HepG2 (cell line): ENCODE results near the gene ABCG4. TPM values are rescaled to one million over a fixed set of nuclear protein-coding genes. Genes with fewer than 3 reads are reported as not detected.

Experiments used
- AHDC1 ChIP-seq: sonication (generic); formaldehyde crosslinking; IDR thresholded peaks from 2 replicates; pipeline ENCODE4 v1.5.1; 2020; ENCODE audit warnings: mild to moderate bottlenecking, missing genetic modification reagents, borderline replicate concordance
- ERF ChIP-seq: IDR thresholded peaks from 2 replicates; pipeline ENCODE4 v1.6.1; 2018; ENCODE audit warnings: missing biosample characterization, missing genetic modification reagents
- GZF1 ChIP-seq: sonication (generic); formaldehyde crosslinking; IDR thresholded peaks from 2 replicates; pipeline ENCODE4 v1.5.1; 2020; ENCODE audit warnings: mild to moderate bottlenecking, missing genetic modification reagents
- HDAC1 ChIP-seq: sonication (generic); formaldehyde crosslinking; IDR thresholded peaks from 2 replicates; pipeline ENCODE4 v1.5.1; 2020; ENCODE audit warnings: mild to moderate bottlenecking, missing genetic modification reagents
- NKX3-1 ChIP-seq: sonication (generic); formaldehyde crosslinking; IDR thresholded peaks from 2 replicates; pipeline ENCODE4 v1.5.0; 2020; ENCODE audit warnings: missing genetic modification reagents
- PHF8 ChIP-seq: sonication (generic); formaldehyde crosslinking; IDR thresholded peaks from 2 replicates; pipeline ENCODE4 v1.5.0; 2020; ENCODE audit warnings: missing genetic modification reagents
- SIN3A ChIP-seq: IDR thresholded peaks from 2 replicates; pipeline ENCODE4 v1.6.1; 2011; ENCODE audit warnings: low read depth, mild to moderate bottlenecking, control low read depth, low read length, borderline replicate concordance
- YY1 ChIP-seq: IDR thresholded peaks from 2 replicates; pipeline ENCODE4 v1.6.1; 2011; ENCODE audit warnings: low read length, low read depth, moderate library complexity, mild to moderate bottlenecking; ENCODE audit not compliant: insufficient read depth, insufficient replicate concordance
- ZBTB1 ChIP-seq: sonication (generic); formaldehyde crosslinking; IDR thresholded peaks from 2 replicates; pipeline ENCODE4 v1.4.0; 2020; ENCODE audit warnings: missing genetic modification reagents, borderline replicate concordance
- ZFP90 ChIP-seq: sonication (generic); formaldehyde crosslinking; IDR thresholded peaks from 2 replicates; pipeline ENCODE4 v1.8.0; 2022; ENCODE audit warnings: missing genetic modification reagents, mild to moderate bottlenecking, inconsistent platforms, borderline replicate concordance
- ZNF232 ChIP-seq: sonication (generic); formaldehyde crosslinking; IDR thresholded peaks from 2 replicates; pipeline ENCODE4 v1.4.0; 2020; ENCODE audit warnings: missing genetic modification reagents, borderline replicate concordance
- ZNF343 ChIP-seq: sonication (generic); formaldehyde crosslinking; IDR thresholded peaks from 2 replicates; pipeline ENCODE4 v1.4.0; 2020; ENCODE audit warnings: mild to moderate bottlenecking, missing genetic modification reagents
- ZNF354B ChIP-seq: sonication (generic); formaldehyde crosslinking; IDR thresholded peaks from 2 replicates; pipeline ENCODE4 v1.8.0; 2022; ENCODE audit warnings: mild to moderate bottlenecking, missing genetic modification reagents
- ZNF414 ChIP-seq: sonication (generic); formaldehyde crosslinking; IDR thresholded peaks from 2 replicates; pipeline ENCODE4 v1.5.0; 2020; ENCODE audit warnings: missing genetic modification reagents
- ZNF670 ChIP-seq: sonication (generic); formaldehyde crosslinking; IDR thresholded peaks from 2 replicates; pipeline ENCODE4 v1.8.0; 2022; ENCODE audit warnings: mild to moderate bottlenecking, missing genetic modification reagents, borderline replicate concordance
- ZZZ3 ChIP-seq: sonication (generic); formaldehyde crosslinking; IDR thresholded peaks from 2 replicates; pipeline ENCODE4 v1.4.0; 2020; ENCODE audit warnings: missing genetic modification reagents, mild to moderate bottlenecking, borderline replicate concordance
- polyA plus RNA-seq, 8 experiments: library from polyadenylated mRNA; depleted of rRNA in 3 of 8; stranded (reverse) in 7 of 8; unstranded in 1 of 8; fragments of >200 nt; fragmentation: Illumina TruSeq in 4 of 8; extraction: Trizol in 4 of 8; gene quantifications; 2 replicates each; pipeline versions ENCODE4 v1.2.1 to v1.2.3, GENCODE V29; 2011 to 2016; ENCODE audit warnings: low read depth in 4 of 8, missing spikeins in 1 of 8, mixed read lengths in 1 of 8; ENCODE audit not compliant: insufficient read depth in 1 of 8
- total RNA-seq, 5 experiments: library from RNA; depleted of rRNA; stranded (reverse); fragments of >200 nt; fragmentation: Illumina TruSeq; extraction: Trizol; gene quantifications; 2 replicates each; pipeline ENCODE4 v1.2.3, GENCODE V29; 2016; ENCODE audit warnings: low read depth in 1 of 5
- TF ChIP-seq, protein P1 (sequence below): sonication (generic); formaldehyde crosslinking; IDR thresholded peaks from 2 replicates; pipeline ENCODE4 v1.4.0; 2020; ENCODE audit warnings: missing genetic modification reagents
- TF ChIP-seq, protein P2 (sequence below): sonication (generic); formaldehyde crosslinking; IDR thresholded peaks from 2 replicates; pipeline ENCODE4 v1.4.0; 2020; ENCODE audit warnings: missing genetic modification reagents

Gene ABCG4
- total and polyA plus RNA-seq, 2 of the 13 experiments (the other 11 are each of a cell fraction or from before 2014, with no cell fraction given) = not detected

GRCh38 chr11:119106564-119107537 lies 42.0 kb upstream of the ABCG4 start, which contains the start of gene C2CD2L (continued):
- TF ChIP-seq ERF (CRISPR knock-in tag) = peak; percentile 48
- 0 out of 2 replicates have a peak, but pooled peaks have one; percentile 59 for TF ChIP-seq ZFP90 (CRISPR knock-in tag)
- peak; percentile 58 for TF ChIP-seq PHF8 (CRISPR knock-in tag)
- no peak for TF ChIP-seq ZBTB1 (CRISPR knock-in tag)
- no peak for TF ChIP-seq ZNF343 (CRISPR knock-in tag)
- TF ChIP-seq ZNF232 = no peak
- peak; percentile 41; the same call in 1 of the 2 replicates for TF ChIP-seq AHDC1 (CRISPR knock-in tag)
- TF ChIP-seq GZF1 (CRISPR knock-in tag) = no peak
- 0 out of 2 replicates have a peak, but pooled peaks have one; percentile 58 for TF ChIP-seq ZNF670 (CRISPR knock-in tag)
- TF ChIP-seq HDAC1 (CRISPR knock-in tag) = peak; percentile 85
- no peak for TF ChIP-seq ZNF354B
- TF ChIP-seq ZNF414 (CRISPR knock-in tag) = no peak
- TF ChIP-seq ZZZ3 (CRISPR knock-in tag) = 0 out of 2 replicates have a peak, but pooled peaks have one; percentile 31
- TF ChIP-seq YY1 = peak; percentile 22
- TF ChIP-seq NKX3-1 (CRISPR knock-in tag) = 0 out of 2 replicates have a peak, but pooled peaks have one; percentile 29
- TF ChIP-seq SIN3A = peak; percentile 79; the same call in 1 of the 2 replicates
- TF ChIP-seq, protein P1, sequence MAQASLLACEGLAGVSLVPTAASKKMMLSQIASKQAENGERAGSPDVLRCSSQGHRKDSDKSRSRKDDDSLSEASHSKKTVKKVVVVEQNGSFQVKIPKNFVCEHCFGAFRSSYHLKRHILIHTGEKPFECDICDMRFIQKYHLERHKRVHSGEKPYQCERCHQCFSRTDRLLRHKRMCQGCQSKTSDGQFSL = no peak
- TF ChIP-seq, protein P2, sequence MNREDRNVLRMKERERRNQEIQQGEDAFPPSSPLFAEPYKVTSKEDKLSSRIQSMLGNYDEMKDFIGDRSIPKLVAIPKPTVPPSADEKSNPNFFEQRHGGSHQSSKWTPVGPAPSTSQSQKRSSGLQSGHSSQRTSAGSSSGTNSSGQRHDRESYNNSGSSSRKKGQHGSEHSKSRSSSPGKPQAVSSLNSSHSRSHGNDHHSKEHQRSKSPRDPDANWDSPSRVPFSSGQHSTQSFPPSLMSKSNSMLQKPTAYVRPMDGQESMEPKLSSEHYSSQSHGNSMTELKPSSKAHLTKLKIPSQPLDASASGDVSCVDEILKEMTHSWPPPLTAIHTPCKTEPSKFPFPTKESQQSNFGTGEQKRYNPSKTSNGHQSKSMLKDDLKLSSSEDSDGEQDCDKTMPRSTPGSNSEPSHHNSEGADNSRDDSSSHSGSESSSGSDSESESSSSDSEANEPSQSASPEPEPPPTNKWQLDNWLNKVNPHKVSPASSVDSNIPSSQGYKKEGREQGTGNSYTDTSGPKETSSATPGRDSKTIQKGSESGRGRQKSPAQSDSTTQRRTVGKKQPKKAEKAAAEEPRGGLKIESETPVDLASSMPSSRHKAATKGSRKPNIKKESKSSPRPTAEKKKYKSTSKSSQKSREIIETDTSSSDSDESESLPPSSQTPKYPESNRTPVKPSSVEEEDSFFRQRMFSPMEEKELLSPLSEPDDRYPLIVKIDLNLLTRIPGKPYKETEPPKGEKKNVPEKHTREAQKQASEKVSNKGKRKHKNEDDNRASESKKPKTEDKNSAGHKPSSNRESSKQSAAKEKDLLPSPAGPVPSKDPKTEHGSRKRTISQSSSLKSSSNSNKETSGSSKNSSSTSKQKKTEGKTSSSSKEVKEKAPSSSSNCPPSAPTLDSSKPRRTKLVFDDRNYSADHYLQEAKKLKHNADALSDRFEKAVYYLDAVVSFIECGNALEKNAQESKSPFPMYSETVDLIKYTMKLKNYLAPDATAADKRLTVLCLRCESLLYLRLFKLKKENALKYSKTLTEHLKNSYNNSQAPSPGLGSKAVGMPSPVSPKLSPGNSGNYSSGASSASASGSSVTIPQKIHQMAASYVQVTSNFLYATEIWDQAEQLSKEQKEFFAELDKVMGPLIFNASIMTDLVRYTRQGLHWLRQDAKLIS (CRISPR knock-in tag) = no peak
